Cardiac muscle cell (in vitro differentiated cells and primary cell): ENCODE measurements around the gene AIFM3. TPM values are rescaled to one million over a fixed set of nuclear protein-coding genes. Genes with fewer than 3 reads are reported as not detected.
A peak's percentile ranks its signal among the peaks of the same experiment; 100 is the strongest.
"Not testable (repeated sequence)": the region's sequence is repeated elsewhere in the genome, so short reads cannot be mapped to it uniquely, and the experiment has no call there.

ENCODE experiments used
- DNase-seq, 2 donors: peaks; one replicate each; pipeline versions ENCODE4 v3.0.0 to v3.0.0-alpha.2; 2010 to 2017; ENCODE audit warnings: low read depth in 1 of 2, low spot score in 1 of 2
- H3K27ac ChIP-seq: fragments of 200-600 bp; sonication (generic); 2 replicates; pipeline ENCODE4 v1.5.1; 2016
- H3K27me3 ChIP-seq: fragments of 200-600 bp; sonication (generic); 2 replicates; pipeline ENCODE4 v1.6.0; 2016; ENCODE audit warnings: control low read depth
- H3K36me3 ChIP-seq: fragments of 200-600 bp; sonication (generic); 2 replicates; pipeline ENCODE4 v1.5.1; 2016; ENCODE audit warnings: control low read depth
- H3K4me1 ChIP-seq: fragments of 200-600 bp; sonication (generic); 2 replicates; pipeline ENCODE4 v1.8.1; 2017; ENCODE audit warnings: low read depth, mild to moderate bottlenecking, mixed run types
- H3K4me3 ChIP-seq: fragments of 200-600 bp; sonication (generic); 2 replicates; pipeline ENCODE4 v1.5.1; 2016; ENCODE audit warnings: mild to moderate bottlenecking
- H3K9me3 ChIP-seq: fragments of 200-600 bp; sonication (generic); 2 replicates; pipeline ENCODE4 v1.5.1; 2017; ENCODE audit warnings: low read depth, mild to moderate bottlenecking, control low read depth
- CTCF ChIP-seq: IDR thresholded peaks from 2 replicates; pipeline ENCODE4 v1.5.1; 2012; ENCODE audit warnings: low read depth, mild to moderate bottlenecking, low read length
- polyA plus RNA-seq: library from polyadenylated mRNA; unstranded; fragments of >200 nt; fragmentation: Nextera tagmentation; extraction: Ambion mirVana; gene quantifications from 2 replicates; pipeline ENCODE4 v1.2.1, GENCODE V29; 2016
- total RNA-seq: library from RNA; depleted of rRNA; stranded (reverse); fragments of >200 nt; gene quantifications from 2 replicates; pipeline ENCODE4 v1.2.3, GENCODE V29; 2016

Gene AIFM3
- total and polyA plus RNA-seq, 2 experiments from 2014 or later = 0.67 to 4.8 TPM

GRCh38 chr22:20926243-20926642, 40.8 kb upstream of the AIFM3 start:
- no peak for TF ChIP-seq CTCF
- H3K36me3 ChIP-seq = no peaks in the 10 kb centered on the region
- H3K4me1 ChIP-seq = peaks cover 16% of the 10 kb centered on the region
- no peak for DNase-seq
- H3K9me3 ChIP-seq = no peaks in the 10 kb centered on the region
- no peaks in the 10 kb centered on the region for H3K27me3 ChIP-seq
- H3K27ac ChIP-seq = peak overlapping the region; percentile 55
- H3K4me3 ChIP-seq = no peak overlapping the region

GRCh38 chr22:20927940-20928572, 39.0 kb upstream of the AIFM3 start:
- Histone ChIP-seq H3K27ac (no peak overlapping the region), H3K27me3 (no peaks in the 10 kb centered on the region), H3K4me1 (peaks cover 14% of the 10 kb centered on the region), H3K9me3 (no peaks in the 10 kb centered on the region), H3K36me3 (no peaks in the 10 kb centered on the region), H3K4me3 (no peak overlapping the region)
- no peak for TF ChIP-seq CTCF
- no peak for DNase-seq

GRCh38 chr22:20928573-20928967, 38.5 kb upstream of the AIFM3 start:
- no peak for TF ChIP-seq CTCF
- H3K27ac ChIP-seq = no peak overlapping the region
- no peaks in the 10 kb centered on the region for H3K27me3 ChIP-seq
- peaks cover 14% of the 10 kb centered on the region for H3K4me1 ChIP-seq
- H3K4me3 ChIP-seq = no peak overlapping the region
- no peak for DNase-seq
- no peaks in the 10 kb centered on the region for H3K36me3 ChIP-seq
- no peaks in the 10 kb centered on the region for H3K9me3 ChIP-seq

GRCh38 chr22:20930004-20930403, 37.1 kb upstream of the AIFM3 start:
- no peak overlapping the region for H3K27ac ChIP-seq
- peaks cover 9% of the 10 kb centered on the region for H3K36me3 ChIP-seq
- no peak for DNase-seq
- no peak overlapping the region for H3K4me3 ChIP-seq
- no peaks in the 10 kb centered on the region for H3K9me3 ChIP-seq
- no peak for TF ChIP-seq CTCF
- no peaks in the 10 kb centered on the region for H3K27me3 ChIP-seq
- H3K4me1 ChIP-seq = peaks cover 14% of the 10 kb centered on the region

- not testable (repeated sequence) for H3K4me3 ChIP-seq, H3K9me3 ChIP-seq, H3K27ac ChIP-seq, DNase-seq, H3K27me3 ChIP-seq
- H3K36me3 ChIP-seq = peaks cover 12% of the 10 kb centered on the region
- H3K4me1 ChIP-seq = peaks cover 12% of the 10 kb centered on the region
Measured at GRCh38 chr22:20930435-20930834, 36.6 kb upstream of the AIFM3 start.

GRCh38 chr22:20931126-20931654, 35.9 kb upstream of the AIFM3 start:
- H3K36me3 ChIP-seq = peaks cover 14% of the 10 kb centered on the region
- no peaks in the 10 kb centered on the region for H3K27me3 ChIP-seq
- TF ChIP-seq CTCF = no peak
- no peak for DNase-seq
- no peak overlapping the region for H3K4me3 ChIP-seq
- peaks cover 4% of the 10 kb centered on the region for H3K4me1 ChIP-seq
- no peak overlapping the region for H3K27ac ChIP-seq
- no peaks in the 10 kb centered on the region for H3K9me3 ChIP-seq
